ENCODE data around the gene COA8. TPM values are rescaled to one million over a fixed set of nuclear protein-coding genes. Genes with fewer than 3 reads are reported as not detected.

COA8 gene
- total and polyA plus RNA-seq, 10 of the 15 experiments (the other 5 are each of a cell fraction or from before 2014, with no cell fraction given) = 6.1 to 69.5 (median 25.8) TPM

DNA sequence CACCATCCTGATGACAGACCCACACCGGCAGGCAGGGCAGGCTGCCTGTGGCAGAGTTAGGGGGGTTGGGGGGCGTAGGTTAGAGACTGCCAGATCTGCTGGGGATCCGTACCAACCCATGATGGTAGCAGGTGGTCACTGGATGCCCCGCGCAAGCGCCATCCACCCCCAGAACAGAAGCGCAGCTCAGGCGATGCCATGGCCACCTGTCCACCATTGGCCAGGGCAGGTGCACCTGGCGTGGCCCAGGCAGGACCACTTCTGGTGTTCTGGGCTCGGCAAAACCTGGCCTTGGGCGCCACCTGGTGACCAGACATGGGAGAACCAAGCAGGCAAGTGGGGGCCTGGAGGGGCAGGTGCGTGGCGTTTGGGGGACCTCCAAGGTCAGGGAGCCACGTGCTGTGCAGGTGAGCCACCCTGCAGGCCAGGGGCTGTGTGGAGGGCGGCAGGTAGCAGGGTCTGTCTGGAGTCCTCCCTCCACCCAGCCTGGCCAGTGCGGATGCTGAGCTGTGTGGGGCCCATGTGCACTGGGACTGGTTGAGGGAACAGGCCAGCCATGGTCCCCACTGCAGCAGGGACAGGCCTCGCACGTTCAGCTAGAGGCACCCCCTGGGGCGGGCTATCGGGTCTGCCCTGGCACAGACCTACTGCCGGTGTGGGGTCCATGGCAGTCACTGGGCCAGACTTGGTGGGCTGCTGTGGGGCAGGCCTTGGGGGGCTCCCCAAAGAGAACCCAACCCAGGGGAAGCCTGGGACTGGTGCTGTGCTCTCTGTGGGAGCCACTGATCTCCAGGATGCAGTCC, 15.9 kb upstream of the COA8 start (continued):
- no peak for TF ChIP-seq POLR2A (IDR thresholded peaks at IDR 0.05; ENCODE audit: low read depth, low read length)
- no peak for TF ChIP-seq CBFB (IDR thresholded peaks at IDR 0.05; ENCODE audit: low read depth)
- TF ChIP-seq MEF2B (IDR thresholded peaks at IDR 0.05; ENCODE audit: partially characterized antibody, poor library complexity, severe bottlenecking) = no peak
- no peak for TF ChIP-seq ATF7 (IDR thresholded peaks at IDR 0.05; ENCODE audit: low read depth)

DNA sequence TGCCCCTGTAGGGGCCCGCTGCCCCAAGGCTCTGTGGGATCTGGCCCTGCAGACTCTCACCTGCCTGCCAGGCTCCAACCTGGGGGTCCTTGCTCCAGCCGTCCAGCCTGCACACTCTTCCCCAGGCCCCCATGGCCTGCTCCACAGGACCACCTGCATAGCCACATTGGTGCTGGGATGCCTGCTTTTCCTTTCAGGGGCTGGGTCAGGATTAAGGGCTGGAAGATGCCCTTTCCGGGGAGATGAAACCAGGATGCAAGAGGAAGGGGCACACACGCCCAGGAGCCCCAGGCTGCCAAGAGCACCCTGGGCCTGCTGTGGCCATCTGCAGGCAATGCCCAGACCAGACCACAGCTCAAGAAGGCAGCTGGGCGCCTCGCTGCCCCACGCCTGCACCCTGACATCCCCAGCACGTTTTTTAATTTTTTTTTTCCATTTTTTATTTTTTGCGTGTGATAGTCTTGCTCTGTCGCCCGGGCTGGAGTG, 15.3 kb upstream of the COA8 start:
- DNase-seq (ENCODE audit: low read depth, low spot score) (no peak), ATAC-seq (no peak), FAIRE-seq (no peak)
- ChIA-PET POLR2A (no interaction called here), CTCF (interaction anchor here (0.6 to 5.7 kb wide), 6 partner anchors 11 to 46 kb away, joined by 3 to 53 read pairs (median 3); no protein-coding TSS in a partner anchor), RAD21 (ENCODE audit: unreplicated experiment) (interaction anchor here (0.5 to 2.5 kb wide), 7 partner anchors 20 to 121 kb away, joined by 3 to 25 read pairs (median 4); no protein-coding TSS in a partner anchor), SMC1A (ENCODE audit: uncharacterized antibody, unreplicated experiment) (interaction anchor here (0.6 to 1.5 kb wide), 3 partner anchors 17 to 29 kb away, joined by 3 to 13 read pairs (median 3); no protein-coding TSS in a partner anchor)
- Histone ChIP-seq H2AFZ (ENCODE audit: control insufficient read depth, low read depth, low read length) (no peak overlapping the region), H3K36me3 (ENCODE audit: control insufficient read depth in 2 of 2, insufficient read depth in 2 of 2, low read length in 1 of 2) (no peaks in the 10 kb centered on the region), H3K4me2 (ENCODE audit: control insufficient read depth, insufficient read depth) (no peak overlapping the region), H4K20me1 (ENCODE audit: control insufficient read depth, insufficient read depth) (no peaks in the 10 kb centered on the region), H3K79me2 (ENCODE audit: control insufficient read depth, insufficient read depth, low read length) (no peaks in the 10 kb centered on the region), H3K9ac (ENCODE audit: control insufficient read depth, insufficient read depth, low read length) (no peak overlapping the region), H3K27ac (ENCODE audit: control insufficient read depth, insufficient read depth) (no peak overlapping the region), H3K4me3 (no peak overlapping the region), H3K27me3 (replicated peaks in 1 of 2; ENCODE audit: control insufficient read depth in 2 of 2, insufficient read depth in 2 of 2, low read length in 1 of 2) (no peaks in the 10 kb centered on the region), H3K4me1 (ENCODE audit: control insufficient read depth, insufficient read depth, low read length) (no peaks in the 10 kb centered on the region), H3K9me3 (replicated peaks; ENCODE audit: control insufficient read depth, insufficient read depth, low read length) (no peaks in the 10 kb centered on the region)
- in situ Hi-C loops (cut with MboI) = no loop called here
- intact Hi-C loops (cut with micrococcal nuclease; ENCODE audit: unreplicated experiment) = no loop called here
- BruUV-seq (replicated peaks) = no TSS peak
- no peak for TF ChIP-seq TCF7 (IDR thresholded peaks at IDR 0.05; ENCODE audit: borderline replicate concordance)
- TF ChIP-seq, protein P1, sequence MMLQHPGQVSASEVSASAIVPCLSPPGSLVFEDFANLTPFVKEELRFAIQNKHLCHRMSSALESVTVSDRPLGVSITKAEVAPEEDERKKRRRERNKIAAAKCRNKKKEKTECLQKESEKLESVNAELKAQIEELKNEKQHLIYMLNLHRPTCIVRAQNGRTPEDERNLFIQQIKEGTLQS (IDR thresholded peaks at IDR 0.05; ENCODE audit: borderline replicate concordance, extremely low read depth, low read depth, low read length) = no peak
- TF ChIP-seq, protein P2, sequence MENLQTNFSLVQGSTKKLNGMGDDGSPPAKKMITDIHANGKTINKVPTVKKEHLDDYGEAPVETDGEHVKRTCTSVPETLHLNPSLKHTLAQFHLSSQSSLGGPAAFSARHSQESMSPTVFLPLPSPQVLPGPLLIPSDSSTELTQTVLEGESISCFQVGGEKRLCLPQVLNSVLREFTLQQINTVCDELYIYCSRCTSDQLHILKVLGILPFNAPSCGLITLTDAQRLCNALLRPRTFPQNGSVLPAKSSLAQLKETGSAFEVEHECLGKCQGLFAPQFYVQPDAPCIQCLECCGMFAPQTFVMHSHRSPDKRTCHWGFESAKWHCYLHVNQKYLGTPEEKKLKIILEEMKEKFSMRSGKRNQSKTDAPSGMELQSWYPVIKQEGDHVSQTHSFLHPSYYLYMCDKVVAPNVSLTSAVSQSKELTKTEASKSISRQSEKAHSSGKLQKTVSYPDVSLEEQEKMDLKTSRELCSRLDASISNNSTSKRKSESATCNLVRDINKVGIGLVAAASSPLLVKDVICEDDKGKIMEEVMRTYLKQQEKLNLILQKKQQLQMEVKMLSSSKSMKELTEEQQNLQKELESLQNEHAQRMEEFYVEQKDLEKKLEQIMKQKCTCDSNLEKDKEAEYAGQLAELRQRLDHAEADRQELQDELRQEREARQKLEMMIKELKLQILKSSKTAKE (IDR thresholded peaks at IDR 0.05; ENCODE audit: low read depth, poor library complexity, severe bottlenecking) = no peak
- TF ChIP-seq ZNF24 (IDR thresholded peaks at IDR 0.05) = no peak
- WGBS (ENCODE audit: insufficient coverage, insufficient replicate concordance, low lambda C conversion rate, missing lambda C conversion rate) = 49% methylated on average over 9 of the region's 11 CpGs
